HG03108 (cell line): ENCODE measurements around the gene EZH1.

ENCODE experiments used
- ATAC-seq: cut with Tn5 transposase; IDR thresholded peaks from one replicate; pipeline ENCODE4 v1.9.1; 2021; ENCODE audit warnings: moderate library complexity; ENCODE audit not compliant: unreplicated experiment

The EZH1 gene

DNA sequence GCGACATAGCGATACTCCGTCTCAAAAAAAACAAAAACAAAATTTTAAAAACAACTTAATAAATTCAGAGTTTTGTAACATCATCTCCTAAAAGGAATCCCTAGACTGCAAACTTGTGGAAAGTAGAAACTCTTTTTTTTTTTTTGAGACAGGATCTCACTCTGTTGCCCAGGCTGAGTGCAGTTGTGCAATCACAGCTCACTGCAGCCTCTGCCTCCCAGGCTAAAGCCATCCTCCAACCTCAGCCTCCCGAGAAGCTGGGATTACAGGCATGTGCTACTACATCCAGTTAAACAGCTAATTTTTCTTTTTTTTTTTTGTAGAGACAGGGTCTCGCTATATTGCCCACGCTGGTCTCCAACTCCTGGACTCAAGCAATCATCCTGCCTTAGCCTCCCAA lies 19.7 kb downstream of the EZH1 start:
- no peak for ATAC-seq

GRCh38 chr17:42723636-42724035 lies 21.2 kb downstream of the EZH1 start:
- ATAC-seq: no peak

DNA sequence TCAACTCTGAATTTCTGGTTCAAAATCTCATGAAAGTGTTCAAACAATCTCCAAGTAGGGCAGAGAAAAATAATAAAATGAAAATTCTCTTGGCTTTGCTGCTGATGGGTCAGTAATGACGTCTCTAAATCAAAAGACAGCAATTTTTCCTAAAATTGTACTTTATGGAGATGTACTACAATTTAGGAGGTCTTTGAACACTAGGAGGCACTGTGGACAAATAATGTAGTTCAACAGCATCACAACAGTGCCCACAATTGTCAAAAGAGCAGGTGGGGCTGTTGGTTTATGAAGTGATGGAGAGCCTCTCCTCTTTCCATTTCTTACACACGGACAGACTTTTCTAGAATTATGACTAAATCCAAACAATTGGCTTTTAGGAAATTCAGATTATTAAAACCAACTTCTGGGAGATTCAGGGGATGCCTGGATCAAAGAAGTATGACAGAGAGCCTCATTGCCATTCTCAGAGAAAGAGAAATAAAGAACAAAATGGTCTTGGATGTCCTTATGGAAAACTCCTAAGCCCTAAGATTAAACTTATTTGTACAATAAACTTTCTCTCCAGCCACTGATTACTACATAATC lies 23.8 kb downstream of the EZH1 start:
- ATAC-seq: no peak

DNA sequence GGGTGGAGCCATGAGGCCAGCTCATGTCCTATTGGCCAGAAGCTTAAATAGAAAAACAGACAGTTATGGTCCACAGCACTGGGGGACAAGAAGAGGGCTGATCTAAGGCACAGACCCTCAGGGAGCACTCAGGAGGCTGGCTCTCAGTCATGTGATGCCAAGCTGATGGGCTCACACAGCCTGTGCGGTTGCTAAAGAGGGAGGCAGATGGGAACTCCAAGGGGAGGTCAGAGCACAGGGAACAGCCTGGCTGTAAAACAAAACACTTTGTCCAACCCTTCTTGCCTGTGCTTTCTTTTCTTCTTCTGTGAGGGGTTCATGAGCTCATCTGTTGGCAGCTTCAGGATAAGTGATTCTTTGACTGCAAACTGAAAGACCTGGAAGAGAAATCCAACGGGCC lies 35.3 kb downstream of the EZH1 start:
- no peak for ATAC-seq

DNA sequence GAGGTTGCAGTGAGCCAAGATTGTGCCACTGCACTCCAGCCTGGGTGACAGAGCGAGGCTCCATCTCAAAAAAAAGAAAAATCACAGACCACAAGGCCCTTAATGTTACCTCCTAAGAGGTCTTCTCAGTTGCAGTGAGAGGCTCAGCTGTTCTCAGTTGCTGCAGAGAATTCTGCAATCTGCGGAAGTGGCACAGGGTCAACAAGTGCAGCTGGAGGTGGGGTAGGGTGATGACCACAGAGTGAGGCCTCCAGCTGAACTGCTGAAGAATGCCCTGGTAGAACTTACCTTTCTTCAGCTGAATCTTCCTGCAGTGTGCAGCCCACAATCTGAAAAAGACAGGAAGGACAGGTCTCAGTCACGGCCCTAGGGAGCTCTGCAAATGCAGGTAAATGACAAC lies 36.3 kb downstream of the EZH1 start:
- ATAC-seq: no peak

- ATAC-seq: no peak
Measured at GRCh38 chr17:42706732-42707131, 38.1 kb downstream of the EZH1 start.

DNA sequence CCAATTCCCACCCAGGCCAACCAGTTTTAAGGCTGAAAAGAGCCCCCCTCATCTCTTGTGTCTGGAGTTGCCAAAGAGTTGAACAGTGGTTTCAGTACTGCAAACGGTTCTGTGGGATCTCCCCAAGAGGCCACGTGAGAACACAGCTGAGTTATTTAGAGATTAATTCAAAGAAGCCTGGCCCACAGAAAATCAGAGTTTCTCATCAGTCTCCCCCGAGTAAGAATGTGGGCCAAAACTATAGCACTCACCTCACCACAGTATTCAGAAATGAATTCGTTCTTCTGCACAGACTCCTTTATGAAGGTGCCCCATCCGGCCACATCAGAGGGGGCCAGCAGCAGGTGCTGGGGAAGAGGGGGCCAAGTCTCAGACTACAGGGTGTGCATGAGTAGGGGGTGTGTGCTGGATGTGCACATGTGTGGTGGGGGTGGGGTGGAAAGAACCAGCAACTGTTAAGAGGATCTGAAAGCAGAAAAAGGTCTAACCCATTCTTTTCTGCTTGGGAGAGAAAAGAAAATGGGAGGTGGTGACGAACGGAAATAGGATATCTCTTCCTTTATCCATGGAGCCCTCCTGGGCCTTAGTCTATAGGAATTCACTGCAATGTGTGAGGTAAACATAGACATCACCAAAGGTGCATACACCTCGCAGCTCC lies 39.9 kb downstream of the EZH1 start:
- peak; percentile 85 for ATAC-seq

GRCh38 chr17:42704490-42704836 lies 40.4 kb downstream of the EZH1 start:
- peak; percentile 8 for ATAC-seq

DNA sequence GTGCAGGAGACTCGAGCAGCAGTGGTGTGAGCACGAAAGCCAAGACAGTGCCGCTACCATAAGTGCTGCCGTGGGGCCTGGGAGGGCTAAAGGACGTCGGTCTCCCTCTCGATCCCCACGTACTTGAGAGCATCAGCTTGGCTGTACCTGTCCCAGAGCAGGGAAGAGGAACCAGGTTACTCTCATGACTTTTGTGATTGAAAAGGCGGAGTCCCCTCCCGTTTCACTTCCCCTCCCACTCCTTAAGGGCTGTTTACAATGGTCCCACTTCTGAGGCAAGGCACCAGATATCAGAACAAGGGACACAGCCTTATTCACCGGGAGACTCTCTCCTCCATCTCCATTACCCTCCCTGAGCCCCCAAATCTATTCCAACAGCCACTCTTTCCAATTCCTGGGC lies 42.4 kb downstream of the EZH1 start:
- ATAC-seq: no peak

GRCh38 chr17:42700586-42701289 lies 44.1 kb downstream of the EZH1 start:
- ATAC-seq: no peak

GRCh38 chr17:42699415-42699740 lies 45.5 kb downstream of the EZH1 start:
- no peak for ATAC-seq

- no peak for ATAC-seq
Measured at GRCh38 chr17:42698736-42699414, 46.0 kb downstream of the EZH1 start.

GRCh38 chr17:42697108-42697811 lies 47.6 kb downstream of the EZH1 start:
- no peak for ATAC-seq

GRCh38 chr17:42695500-42695899 lies 49.3 kb downstream of the EZH1 start:
- ATAC-seq: no peak

- ATAC-seq: no peak
Measured at GRCh38 chr17:42694524-42694923, 50.3 kb downstream of the EZH1 start.

DNA sequence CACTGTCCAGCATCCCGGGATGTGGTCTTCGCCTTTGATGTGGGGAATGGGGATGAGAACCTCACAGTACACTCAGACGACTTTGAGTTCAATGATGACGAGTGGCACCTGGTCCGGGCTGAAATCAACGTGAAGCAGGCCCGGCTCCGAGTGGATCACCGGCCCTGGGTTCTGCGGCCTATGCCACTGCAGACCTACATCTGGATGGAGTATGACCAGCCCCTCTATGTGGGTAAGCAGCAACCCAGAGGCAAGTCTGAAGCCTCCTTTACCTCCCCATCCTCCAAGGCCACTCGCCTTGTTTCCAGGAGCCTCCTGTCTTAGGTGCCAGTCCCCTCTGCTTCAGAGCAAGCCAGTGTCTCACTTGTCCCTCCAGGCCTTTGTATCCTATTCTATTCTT lies 52.4 kb downstream of the EZH1 start:
- no peak for ATAC-seq

DNA sequence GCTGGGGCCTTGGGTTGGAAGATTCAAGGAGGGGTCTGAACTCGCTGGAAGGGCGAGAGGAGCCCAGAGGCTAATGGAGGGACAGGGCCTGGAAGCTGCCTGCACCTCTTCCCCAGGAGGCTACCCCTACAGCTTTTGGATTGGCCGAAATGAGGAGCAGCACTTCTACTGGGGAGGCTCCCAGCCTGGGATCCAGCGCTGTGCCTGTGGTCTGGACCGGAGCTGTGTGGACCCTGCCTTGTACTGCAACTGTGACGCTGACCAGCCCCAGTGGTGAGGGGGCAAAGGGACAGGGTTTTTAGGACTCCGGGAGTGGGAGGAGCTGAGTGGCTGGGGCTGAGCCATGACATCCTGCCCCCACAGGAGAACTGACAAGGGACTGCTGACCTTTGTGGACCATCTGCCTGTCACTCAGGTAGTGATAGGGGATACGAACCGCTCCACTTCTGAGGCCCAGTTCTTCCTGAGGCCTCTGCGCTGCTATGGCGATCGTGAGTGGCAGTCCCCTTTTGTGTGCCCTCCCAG lies 53.8 kb downstream of the EZH1 start:
- ATAC-seq: no peak

DNA sequence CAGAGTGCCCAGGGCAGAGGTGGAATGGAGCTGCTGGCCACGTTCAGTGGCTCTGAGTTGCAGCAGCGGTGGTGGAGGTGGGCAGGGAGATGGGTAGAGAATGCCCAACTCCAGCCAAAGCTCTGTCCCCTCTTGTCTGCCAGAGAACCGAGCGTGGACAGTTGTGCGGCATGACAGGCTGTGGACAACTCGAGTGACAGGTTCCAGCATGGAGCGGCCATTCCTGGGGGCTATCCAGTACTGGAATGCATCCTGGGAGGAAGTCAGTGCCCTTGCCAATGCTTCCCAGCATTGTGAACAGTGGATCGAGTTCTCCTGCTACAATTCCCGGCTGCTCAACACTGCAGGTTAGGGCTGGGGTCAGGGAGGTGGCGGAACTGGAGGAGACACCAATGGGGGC lies 54.2 kb downstream of the EZH1 start:
- ATAC-seq: no peak

- ATAC-seq: no peak
Measured at GRCh38 chr17:42687707-42688320, 57.0 kb downstream of the EZH1 start.

DNA sequence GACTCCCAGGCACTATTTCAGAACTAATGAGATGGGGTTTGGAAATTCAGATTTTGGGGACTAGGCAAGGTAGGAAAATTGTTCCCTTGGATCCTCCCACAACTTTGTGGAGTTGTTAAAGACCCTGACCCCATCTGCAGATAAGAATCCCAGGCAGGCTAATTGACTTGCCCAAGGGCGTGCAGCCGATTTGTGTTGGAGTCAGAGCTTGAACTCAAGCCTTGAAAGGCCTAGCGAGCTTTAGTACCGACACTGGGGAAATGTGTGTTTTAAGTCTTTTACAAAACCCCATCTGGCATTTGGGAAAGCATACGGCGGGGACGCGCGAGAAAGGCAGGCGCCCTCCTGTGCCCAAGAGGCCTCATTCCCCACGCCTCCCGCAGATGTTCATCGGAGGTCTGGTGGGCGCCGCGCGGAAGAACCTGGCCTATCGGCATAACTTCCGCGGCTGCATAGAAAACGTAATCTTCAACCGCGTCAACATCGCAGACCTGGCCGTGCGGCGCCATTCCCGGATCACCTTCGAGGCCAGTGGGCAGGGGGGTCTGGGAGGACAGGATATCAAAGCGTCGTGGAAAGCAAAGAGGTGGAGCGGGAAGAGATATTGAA lies 58.2 kb downstream of the EZH1 start:
- ATAC-seq: no peak
